ENCODE results near the gene THRA.

The THRA gene

DNA sequence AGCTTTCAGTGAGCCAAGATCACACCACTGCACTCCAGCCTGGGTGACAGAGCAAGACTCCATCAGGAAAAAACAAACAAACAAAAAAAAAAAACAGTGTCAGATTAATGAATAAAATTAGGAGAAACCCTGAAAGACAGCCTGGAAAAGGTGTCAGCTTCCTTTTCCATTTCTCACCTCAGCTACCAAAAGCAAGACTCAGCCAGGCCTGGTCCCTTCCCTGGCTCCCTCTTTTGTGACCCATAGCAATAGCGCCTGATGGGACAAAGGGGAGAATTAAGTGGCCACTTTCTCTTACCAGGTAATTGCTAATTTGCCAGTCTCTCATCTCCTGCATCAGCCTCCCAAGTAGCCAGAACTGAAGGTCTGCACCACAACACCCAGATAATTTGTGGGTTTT, 3.9 kb upstream of the THRA start:
- Histone ChIP-seq H3F3A (ENCODE audit: control insufficient read depth, insufficient read depth) (no peaks in the 10 kb centered on the region), H3K4me1 (ENCODE audit: control insufficient read depth, low read length) (peaks cover 22% of the 10 kb centered on the region), H3K36me3 (ENCODE audit: control insufficient read depth, low read length) (no peaks in the 10 kb centered on the region), H3K9me3 (ENCODE audit: control insufficient read depth, insufficient read depth, low read length) (no peaks in the 10 kb centered on the region), H3K27ac (ENCODE audit: low read depth, low read length) (no peak overlapping the region), H4K20me1 (ENCODE audit: control insufficient read depth, insufficient read depth, low read depth, low read length) (no peaks in the 10 kb centered on the region), H3K9me2 (replicated peaks; ENCODE audit: control insufficient read depth, low read length) (no peaks in the 10 kb centered on the region), H3K27me3 (ENCODE audit: control insufficient read depth, low read length) (peaks cover 48% of the 10 kb centered on the region), H3K4me3 (ENCODE audit: low read length) (no peak overlapping the region), H3K4me2 (ENCODE audit: low read length) (no peak overlapping the region), H3K79me2 (ENCODE audit: control insufficient read depth, low read length) (peaks cover 4% of the 10 kb centered on the region)
- TF ChIP-seq EZH2phosphoT487 (IDR thresholded peaks at IDR 0.05; ENCODE audit: borderline replicate concordance, low read length), result no peak
- TF ChIP-seq, protein P1, sequence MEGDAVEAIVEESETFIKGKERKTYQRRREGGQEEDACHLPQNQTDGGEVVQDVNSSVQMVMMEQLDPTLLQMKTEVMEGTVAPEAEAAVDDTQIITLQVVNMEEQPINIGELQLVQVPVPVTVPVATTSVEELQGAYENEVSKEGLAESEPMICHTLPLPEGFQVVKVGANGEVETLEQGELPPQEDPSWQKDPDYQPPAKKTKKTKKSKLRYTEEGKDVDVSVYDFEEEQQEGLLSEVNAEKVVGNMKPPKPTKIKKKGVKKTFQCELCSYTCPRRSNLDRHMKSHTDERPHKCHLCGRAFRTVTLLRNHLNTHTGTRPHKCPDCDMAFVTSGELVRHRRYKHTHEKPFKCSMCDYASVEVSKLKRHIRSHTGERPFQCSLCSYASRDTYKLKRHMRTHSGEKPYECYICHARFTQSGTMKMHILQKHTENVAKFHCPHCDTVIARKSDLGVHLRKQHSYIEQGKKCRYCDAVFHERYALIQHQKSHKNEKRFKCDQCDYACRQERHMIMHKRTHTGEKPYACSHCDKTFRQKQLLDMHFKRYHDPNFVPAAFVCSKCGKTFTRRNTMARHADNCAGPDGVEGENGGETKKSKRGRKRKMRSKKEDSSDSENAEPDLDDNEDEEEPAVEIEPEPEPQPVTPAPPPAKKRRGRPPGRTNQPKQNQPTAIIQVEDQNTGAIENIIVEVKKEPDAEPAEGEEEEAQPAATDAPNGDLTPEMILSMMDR (IDR thresholded peaks at IDR 0.05; ENCODE audit: low read depth, low read length, poor library complexity, severe bottlenecking), result no peak

DNA sequence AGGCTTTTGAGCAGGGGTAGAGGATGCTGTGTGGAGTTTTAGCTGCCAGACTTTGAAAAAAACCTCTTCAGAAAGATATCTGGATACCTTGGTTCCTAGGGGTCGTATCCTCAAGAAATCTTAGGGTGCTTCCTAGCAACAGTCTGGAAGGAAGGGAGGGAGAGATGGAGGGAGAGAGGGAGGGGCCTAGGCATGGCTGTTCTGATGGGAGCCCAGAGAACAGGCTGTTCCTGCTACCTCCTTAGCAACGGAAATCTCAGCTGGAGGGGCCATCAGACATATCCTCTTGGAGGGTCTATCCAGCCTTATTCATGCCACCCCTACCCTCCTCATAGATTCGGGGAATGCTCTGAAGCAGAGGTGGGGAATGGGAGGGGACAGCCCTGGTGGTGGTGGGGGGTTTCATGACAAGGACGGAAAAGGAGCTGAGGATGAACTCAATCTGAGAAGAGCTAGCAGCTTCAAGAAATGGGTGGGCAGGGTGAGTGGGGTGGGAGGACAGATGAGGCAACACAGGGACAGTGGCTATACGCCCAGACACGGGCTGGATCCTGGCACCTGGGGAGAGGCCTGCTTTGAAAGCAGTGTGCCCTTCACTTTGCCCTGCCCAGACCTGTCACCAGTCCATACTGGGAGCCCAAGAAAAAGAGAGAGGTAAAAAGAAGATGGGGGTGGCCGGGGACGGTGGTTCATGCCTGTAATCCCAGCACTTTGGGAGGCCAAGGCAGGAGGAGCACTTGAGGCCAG, 2.9 kb upstream of the THRA start:
- Histone ChIP-seq H3F3A (ENCODE audit: control insufficient read depth, insufficient read depth) (no peaks in the 10 kb centered on the region), H3K27ac (ENCODE audit: low read depth, low read length) (no peak overlapping the region), H3K4me1 (ENCODE audit: control insufficient read depth, low read length) (peaks cover 26% of the 10 kb centered on the region), H4K20me1 (ENCODE audit: control insufficient read depth, insufficient read depth, low read depth, low read length) (no peaks in the 10 kb centered on the region), H3K9me3 (ENCODE audit: control insufficient read depth, insufficient read depth, low read length) (no peaks in the 10 kb centered on the region), H3K79me2 (ENCODE audit: control insufficient read depth, low read length) (no peaks in the 10 kb centered on the region), H3K36me3 (ENCODE audit: control insufficient read depth, low read length) (no peaks in the 10 kb centered on the region), H3K9me2 (replicated peaks; ENCODE audit: control insufficient read depth, low read length) (no peaks in the 10 kb centered on the region), H3K4me3 (ENCODE audit: low read length) (no peak overlapping the region), H3K27me3 (ENCODE audit: control insufficient read depth, low read length) (peaks cover 58% of the 10 kb centered on the region), H3K4me2 (ENCODE audit: low read length) (no peak overlapping the region)
- TF ChIP-seq, protein P1 (IDR thresholded peaks at IDR 0.05; ENCODE audit: low read depth, low read length, poor library complexity, severe bottlenecking), result no peak
- TF ChIP-seq EZH2phosphoT487 (IDR thresholded peaks at IDR 0.05; ENCODE audit: borderline replicate concordance, low read length), result no peak

DNA sequence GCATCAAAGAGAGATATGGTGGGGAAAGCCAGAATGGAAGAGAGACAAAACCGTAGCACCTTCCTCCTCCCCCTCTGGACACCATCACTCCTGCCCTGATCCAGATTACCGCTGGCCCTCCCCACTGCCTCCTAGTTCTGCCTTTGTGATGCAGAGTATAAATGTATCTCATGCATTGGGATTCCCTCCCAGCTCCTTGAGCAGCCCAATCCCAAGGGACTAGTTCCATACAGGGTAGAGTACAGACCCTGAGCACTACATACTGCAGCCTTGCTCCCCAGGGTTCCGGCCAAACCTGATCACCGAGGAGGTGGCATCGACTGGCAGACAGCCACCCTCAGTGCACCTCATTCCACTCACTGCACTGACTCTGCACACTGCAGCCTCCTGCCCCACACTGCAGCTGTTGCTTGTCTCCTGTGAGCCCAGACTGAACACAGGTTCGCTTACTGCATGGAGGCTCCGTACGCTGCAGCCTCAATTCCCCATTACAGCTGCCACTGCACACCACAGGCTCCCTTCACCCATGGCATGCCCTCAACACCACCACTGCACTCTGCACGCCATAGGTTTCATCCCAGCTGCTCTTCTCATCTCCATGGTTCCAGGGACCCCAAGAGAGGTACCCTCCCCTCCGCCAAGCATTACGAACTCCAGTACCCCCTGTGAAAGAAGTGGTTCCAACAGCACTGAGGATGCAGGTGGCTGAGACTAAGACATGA, 1.7 kb upstream of the THRA start:
- Histone ChIP-seq H3K4me2 (ENCODE audit: low read length) (no peak overlapping the region), H3K27ac (ENCODE audit: low read depth, low read length) (no peak overlapping the region), H3K36me3 (ENCODE audit: control insufficient read depth, low read length) (no peaks in the 10 kb centered on the region), H3K79me2 (ENCODE audit: control insufficient read depth, low read length) (no peaks in the 10 kb centered on the region), H3K4me3 (ENCODE audit: low read length) (no peak overlapping the region), H3K9me3 (ENCODE audit: control insufficient read depth, insufficient read depth, low read length) (no peaks in the 10 kb centered on the region), H3K4me1 (ENCODE audit: control insufficient read depth, low read length) (peaks cover 31% of the 10 kb centered on the region), H3K27me3 (ENCODE audit: control insufficient read depth, low read length) (peaks cover 58% of the 10 kb centered on the region), H3F3A (ENCODE audit: control insufficient read depth, insufficient read depth) (no peaks in the 10 kb centered on the region), H4K20me1 (ENCODE audit: control insufficient read depth, insufficient read depth, low read depth, low read length) (no peaks in the 10 kb centered on the region), H3K9me2 (replicated peaks; ENCODE audit: control insufficient read depth, low read length) (no peaks in the 10 kb centered on the region)
- no peak for TF ChIP-seq EZH2phosphoT487 (IDR thresholded peaks at IDR 0.05; ENCODE audit: borderline replicate concordance, low read length)
- TF ChIP-seq, protein P1 (IDR thresholded peaks at IDR 0.05; ENCODE audit: low read depth, low read length, poor library complexity, severe bottlenecking), result no peak

Measured in DOHH2 (cell line).